Lung microvascular endothelial cell (primary cell): ENCODE data around the gene ANTKMT. TPM values are rescaled to one million over a fixed set of nuclear protein-coding genes. Genes with fewer than 3 reads are reported as not detected.

Source experiments
- DNase-seq, 2 donors: peaks; one replicate each; pipeline versions ENCODE4 v3.0.0 to v3.0.0-alpha.2; 2010; ENCODE audit warnings: low read depth in 2 of 2
- total RNA-seq: library from RNA; depleted of rRNA; stranded (reverse); fragments of >200 nt; gene quantifications from 2 replicates; pipeline ENCODE4 v1.2.1, GENCODE V29; 2014

Gene ANTKMT
- total RNA-seq, 1 donor from 2014 or later: 31.2 TPM

DNA sequence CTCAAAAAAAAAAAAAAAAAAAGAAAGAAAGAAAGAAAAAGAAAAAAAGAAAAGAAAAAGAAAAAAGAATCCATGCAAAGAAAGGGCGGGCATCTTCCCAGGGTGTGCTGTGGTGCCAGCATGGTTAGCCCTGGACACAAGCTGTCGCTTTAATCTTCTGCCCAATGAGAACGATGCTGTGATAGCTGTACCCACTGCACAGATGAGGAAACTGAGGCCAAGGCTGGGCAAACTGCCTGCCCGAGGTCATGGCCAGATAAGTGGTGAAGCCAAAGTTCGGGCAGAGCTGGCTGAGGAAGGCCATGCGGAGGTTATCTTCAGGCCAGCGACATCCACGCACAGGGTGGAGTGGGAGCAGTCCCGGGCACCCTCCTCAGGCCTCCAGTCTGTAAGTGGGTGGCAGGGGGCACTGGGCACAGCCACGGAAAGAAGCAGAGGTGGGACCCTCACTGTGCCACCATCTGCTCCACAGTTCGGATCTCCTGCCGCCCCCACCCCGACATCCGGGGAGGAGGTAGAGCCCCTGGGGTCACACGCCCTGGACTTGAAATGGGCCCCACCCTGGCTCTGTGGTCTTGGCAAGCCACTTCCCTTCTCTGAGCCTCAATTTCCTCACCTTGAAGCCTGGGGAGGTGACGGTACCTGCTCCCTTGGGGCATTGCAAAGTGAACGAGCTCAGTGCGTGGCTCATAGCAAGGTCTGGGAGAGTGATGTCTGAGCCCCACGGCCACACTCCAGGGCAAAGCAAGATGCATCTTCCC lies 21.9 kb upstream of the ANTKMT start:
- no peak for DNase-seq

DNA sequence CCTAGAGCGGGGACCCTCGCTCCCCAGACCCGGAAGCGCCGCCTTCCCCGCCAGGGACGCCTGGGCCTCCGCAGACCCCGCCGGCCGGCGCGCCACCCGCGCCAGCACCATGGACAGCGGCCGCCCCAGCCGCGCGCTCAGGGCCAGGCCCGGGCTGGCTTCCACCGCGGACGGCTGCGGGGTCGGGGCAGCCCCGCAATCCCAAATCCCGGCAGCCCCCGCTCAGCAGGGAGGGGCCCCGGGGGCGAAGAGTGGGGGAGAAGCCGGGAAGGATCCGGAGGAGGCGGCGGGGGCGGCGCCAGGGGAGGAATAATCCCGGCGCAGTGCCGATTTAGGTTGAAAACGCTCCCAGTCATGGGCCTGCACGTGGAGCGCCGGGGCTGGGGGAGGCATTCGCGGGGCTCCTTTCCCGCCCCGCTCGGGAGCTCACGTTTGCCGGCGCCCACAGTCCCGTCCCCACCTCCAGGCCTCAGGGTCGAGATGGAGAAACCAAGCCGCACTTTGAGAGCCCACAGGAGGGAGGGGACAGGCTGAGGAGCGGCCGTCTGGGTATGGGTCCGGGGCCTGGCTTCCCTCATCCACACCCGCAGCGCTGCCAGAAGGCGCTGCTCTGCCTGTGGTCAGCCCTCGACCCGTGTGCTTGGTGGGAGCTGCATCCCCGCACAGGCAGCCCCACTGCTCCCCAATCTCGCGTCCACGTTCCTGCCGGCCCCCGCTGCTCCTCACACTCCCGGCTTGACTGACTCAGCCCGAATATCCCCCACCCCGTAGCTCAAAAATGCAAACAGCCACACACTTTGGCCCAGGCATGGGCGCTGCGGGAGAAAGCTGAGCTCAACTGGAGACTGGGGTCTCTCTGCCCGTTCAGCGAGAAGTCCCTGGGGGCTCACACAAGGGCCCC lies 20.0 kb upstream of the ANTKMT start:
- peak in 1 of 2 donors; percentile 40 for DNase-seq

DNA sequence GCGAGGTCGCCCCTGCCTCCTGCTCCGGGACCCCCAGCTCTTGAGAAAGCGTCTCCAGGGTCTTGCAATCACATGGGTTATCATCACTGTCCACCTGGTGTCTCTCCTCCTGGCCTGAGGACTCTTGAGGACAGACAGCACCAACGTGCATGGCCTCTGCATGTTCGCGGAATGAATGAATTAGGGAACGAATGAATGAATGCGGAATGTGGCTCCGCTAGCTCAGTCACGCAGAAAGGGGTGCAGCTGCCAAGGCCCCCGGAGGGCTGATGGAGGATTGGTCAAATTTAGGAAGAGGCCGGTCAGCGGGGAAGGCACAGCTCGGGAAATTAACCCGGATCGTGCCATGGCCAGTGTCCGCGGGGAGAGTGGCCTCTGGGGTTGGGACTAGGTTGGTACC lies 18.6 kb upstream of the ANTKMT start:
- no peak for DNase-seq

DNA sequence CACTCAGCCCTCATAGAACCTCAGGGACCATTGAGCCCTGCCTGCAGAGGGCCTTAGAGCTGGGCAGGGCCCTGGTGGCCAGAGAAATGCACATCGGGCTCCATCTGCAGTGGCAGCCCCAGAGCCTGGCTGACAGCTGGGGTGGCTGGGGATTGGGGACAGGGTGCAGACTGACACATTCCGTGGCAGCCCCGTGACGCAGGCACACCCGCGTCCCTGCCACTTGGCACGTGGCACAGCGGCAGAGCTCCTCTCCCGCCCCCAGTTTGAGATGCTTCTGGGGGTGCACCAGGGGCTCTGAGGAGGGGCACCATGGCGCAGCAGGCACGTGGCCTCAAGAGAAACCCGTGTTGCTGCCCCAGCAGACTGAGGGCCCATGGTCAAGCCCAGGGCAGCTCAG lies 17.5 kb upstream of the ANTKMT start:
- DNase-seq: no peak

DNA sequence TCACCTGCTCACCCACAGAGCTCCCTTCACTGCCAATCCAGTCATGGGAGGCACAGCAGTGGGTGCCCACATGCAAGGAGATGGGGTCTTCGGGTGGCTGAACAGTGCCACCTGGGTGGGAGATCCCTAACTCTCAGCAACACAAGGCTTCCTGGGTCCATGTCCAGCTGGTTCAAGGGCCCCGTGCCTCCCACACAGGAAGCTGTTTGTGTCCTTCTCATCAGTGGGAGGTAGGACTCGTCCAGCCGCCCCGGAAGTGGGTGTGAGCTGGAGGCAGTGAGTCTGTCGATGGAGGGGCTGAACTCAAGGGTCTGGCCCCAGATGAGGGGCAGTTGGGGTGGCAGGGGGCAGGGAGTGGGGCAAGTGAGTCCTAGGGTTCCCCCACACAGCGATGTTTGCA lies 16.9 kb upstream of the ANTKMT start:
- DNase-seq: no peak

DNA sequence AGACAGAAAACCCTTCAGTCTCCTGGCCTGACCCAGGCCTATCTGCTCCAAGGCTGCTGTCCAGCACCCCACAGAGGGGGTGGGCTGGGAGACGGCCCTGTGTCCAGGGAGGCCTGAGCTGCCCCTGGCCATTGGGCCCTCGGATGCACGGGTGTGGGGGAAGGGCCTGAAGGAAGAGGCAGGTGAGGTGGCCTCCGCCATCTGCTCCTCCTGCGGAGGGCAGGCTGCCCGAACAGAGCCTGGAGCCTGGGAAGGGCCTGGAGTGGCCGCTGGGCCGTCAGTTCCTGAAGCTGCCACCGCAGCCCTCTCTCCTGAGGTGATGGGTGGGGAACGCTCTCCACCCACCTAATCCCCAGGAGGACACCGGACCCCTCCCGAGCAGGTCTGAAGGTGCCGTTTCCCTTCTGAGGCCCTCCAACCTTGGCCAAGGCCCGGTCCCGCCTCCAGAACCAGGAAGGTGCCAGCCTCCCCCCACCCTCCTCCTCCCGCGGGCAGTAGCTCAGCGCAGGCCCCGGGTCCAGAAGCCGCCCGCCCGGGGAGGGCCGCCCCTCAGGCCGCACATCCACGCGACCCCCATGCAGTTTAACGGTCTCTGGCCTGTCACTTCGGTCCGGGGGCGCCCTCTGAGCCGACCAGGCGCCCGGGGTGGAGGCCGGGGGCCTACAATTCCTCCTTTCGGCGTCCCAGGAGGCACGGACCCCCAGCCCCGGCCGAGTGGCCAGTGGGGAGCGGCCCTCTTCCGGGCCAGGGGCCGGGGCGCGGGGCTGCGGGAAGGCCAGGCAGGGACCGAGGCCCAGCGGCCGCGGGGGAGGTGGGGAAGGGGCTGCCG lies 16.2 kb upstream of the ANTKMT start:
- no peak for DNase-seq

DNA sequence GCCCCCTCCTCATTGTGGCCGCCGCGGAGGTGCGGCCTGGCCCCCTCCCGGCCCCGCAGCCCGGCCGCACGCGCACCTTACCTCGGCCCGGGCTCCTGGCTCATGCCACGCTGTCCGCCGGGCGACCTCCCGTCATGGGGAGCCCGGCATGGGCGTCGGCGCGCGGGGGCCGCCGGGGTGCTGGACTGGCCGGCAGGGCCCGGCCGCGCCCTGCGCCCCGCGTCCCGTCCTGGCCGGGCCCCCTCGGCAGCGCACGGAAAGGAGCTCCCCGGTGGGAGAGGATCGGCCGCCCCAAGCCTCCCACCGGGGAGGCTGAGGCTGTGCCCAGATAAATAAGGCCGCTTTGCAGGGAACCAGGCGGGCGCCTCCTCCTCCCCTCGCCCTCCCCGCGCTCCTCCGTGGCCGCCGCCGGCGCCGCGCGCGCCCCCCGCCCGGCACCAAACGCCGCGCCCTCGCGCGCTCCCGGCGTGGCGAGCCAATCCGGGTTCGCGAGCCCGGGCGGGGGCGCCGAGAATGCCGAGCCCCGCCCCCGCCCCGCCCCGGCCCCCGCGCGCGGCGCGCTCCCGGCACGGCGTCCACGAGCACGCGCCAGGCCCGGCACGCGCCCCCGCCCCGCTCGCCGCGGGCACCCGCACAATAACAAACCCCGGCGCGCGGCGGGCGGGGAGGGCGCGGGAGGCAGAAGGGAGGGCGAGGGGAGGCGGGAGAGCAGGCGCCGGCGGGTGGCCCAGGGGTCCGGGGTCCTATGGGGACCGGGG lies 15.3 kb upstream of the ANTKMT start, which contains the start of gene FBXL16:
FBXL16 (minus strand) TSS at position 371 of the 758 bp plus-strand sequence. CDS start 8,396 bp downstream, outside the sequence.
- peak in 1 of 2 donors; percentile 16 for DNase-seq

DNA sequence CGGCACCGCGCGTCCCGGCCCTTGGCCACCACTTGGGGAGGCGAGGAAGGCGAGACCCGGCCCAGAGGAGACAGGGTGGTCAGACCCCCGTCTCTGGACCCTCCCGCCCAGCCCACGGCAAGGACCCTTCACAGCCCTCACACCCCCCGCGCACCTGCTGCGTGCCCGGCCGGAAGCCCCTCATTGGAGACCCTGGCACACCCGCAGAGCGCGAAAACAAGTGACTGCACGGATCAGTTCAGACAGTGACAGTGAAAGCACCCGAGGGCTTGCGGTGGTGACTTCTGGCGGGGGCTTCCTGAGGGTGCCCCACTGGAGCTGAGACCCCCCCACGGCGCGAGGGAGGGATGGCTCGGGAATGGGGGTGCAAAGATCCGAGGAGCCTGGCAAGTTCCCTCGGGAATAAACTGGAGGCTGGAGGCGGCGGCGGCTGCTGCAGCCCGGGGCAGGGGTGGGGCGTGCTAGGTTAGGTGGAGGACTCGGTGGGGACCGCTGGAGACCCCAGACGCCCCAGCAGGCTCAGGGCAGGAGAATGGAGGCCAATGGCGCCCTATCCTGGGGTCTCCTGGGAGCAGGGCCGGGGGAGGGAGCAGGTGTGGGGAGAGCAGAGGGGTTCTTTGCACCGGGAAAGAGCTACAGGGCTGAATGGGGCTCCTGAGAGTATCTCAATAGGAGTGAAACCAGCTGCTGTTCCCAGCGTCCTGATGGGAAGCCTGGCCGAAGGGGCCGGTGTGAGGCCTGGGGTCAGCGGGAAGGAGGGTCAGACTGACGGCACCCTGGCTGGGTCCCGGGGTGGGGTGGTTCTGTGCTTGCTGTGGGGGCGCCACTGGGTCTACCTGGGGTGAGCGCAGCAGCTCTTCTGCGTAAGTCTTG lies 14.5 kb upstream of the ANTKMT start:
- DNase-seq: no peak

DNA sequence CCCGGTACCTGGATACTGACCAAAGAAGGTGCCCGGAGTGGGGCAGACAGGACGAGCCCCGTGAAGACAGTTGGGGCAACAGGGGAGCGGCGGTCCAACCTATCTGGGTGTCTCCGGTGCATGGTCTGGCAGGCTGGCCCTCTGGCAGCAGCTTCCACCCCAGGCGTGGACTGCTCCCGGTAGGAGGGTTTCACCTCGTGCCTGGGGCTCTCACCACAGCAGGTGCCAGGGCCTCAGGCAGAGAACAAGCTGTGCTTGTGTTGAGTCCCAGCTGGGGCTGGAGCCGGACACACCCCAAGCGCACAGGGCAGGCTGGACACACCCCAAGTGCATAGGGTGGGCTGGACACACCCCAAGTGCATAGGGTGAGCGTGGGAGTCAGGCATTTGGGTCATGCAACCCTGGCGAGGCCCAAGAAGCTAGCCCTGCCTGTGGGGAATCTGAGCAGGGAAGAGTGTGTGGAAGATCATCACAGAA lies 13.8 kb upstream of the ANTKMT start:
- DNase-seq: no peak

DNA sequence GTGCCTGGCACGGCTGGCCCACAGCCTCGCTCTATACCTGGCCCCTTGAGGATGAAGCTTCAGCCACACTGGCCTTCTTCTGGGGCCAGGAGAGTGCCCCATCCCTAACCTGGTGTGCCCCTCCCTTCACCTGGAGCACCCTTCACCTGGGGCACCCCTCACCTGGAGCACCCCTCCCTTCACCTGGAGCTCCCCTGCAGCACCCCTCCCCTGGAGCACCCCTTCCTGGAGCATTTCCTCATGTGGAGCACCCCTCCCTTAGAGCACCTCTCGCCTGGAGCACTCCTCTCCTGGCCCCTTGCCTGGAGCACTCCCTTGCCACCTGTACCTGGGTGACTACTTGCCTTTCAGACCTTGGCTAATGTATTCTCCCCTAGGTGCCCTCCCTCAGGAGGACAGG lies 12.9 kb upstream of the ANTKMT start:
- no peak for DNase-seq

DNA sequence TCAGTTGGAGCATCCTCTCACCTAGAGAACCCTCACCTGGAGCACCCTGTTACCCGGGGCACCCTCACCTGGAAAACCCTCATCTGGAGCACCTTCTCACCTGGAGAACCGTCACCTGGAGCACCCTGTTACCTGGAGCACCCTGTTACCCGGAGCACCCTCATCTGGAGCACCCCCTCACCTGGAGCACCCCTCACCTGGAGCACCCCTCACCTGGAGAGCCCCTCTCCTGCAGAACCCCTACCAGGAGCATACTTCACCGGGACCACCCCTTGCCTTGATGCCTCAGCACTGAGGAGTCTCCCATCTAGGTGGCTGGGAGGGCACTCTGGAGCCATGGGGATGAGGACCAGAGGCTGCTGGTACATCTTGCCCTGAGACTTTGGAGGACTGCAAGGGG lies 12.0 kb upstream of the ANTKMT start:
- no peak for DNase-seq

DNA sequence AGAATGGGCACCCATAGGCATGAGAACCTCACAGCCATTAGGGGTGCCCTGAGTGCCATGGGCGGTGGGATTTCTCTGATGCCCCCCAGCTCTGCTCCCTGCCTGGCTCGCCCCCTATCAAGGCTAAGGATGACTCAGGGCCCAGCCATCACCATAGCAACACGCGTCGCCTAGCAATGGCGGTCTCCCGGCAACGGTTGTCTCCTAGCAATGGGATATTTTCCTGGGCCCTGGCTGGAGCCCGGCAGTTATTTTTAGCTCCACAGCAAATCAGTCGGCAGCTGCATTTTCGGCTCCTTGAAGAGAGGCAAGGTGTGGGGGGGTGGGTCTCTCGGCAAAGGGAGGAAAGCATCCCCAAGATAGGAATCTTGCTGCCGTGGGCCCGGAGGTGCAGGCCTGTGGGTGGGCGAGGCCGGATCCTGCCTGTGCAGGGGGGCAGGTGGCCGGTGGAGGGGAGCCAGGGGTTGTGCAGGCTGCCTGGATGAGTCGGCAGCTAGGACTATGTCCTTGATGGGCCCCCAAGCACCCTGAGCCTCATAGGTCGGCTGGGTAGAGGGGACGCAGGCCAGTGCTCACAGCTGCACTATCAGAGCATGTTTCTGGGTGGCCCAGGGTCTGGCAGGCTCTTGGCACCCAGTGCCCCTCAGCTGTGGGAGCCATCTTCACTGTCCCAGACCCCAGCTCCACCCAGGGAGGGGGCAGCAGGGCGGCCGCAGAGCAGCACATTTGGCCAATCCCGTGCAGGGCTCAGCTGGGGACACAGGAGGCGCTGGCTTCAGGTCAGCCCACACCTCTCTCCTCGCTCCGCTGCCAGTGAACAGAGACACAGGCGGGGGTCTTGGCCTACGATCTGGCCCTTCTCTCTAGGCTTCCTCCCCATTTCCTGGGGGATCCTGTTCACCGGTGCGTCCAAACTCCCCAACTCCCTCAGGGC lies 11.1 kb upstream of the ANTKMT start:
- DNase-seq: peak; percentile 46 to 69

DNA sequence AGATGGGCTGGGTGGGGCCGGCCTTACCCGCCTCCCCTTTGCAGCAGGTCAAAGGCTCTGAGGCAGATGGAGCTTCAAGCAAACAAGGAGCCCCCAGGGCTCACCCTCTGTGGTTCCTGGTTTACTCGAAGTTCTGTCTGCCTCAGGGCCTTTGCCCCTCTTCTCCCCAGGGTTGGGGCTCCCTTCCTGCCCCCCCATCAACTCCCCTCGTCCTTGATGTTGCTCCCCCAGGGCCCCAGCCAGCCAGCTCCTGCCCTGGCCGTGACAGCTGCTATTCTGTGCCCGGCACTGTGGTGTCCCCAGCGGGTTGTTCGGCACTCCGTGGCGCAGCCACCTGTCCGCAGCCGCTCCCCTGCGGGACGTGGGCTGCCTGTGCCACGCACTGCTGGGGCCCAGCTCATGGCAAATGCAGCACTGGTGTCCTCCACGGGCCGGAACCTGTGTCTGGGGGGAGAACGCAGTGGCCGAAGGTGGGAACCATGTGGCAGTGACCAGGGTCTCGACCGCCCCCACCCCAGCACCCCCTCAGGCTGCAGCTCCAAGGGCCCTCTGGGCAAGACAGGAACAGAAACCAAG lies 10.4 kb upstream of the ANTKMT start:
- no peak for DNase-seq

DNA sequence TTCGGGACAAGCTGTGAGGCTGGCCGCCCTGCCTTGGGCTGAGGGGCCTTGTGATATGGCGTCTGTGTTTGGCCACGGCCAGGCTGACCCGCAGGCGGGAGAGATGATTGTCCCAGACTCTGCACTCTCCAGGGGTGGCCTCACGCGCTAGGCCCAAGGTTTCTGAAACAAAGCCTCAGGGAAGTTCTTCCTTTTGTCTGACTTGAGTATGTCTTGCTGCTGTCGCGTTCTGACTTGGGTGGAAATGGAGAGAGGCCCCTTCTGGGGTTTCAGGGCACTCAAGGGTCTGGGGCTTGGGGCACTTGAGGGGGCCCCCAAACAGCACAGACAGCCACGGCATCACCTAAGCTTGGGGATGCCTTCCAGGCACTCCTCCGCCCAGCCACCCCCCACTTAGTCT lies 9.9 kb upstream of the ANTKMT start:
- DNase-seq: no peak

DNA sequence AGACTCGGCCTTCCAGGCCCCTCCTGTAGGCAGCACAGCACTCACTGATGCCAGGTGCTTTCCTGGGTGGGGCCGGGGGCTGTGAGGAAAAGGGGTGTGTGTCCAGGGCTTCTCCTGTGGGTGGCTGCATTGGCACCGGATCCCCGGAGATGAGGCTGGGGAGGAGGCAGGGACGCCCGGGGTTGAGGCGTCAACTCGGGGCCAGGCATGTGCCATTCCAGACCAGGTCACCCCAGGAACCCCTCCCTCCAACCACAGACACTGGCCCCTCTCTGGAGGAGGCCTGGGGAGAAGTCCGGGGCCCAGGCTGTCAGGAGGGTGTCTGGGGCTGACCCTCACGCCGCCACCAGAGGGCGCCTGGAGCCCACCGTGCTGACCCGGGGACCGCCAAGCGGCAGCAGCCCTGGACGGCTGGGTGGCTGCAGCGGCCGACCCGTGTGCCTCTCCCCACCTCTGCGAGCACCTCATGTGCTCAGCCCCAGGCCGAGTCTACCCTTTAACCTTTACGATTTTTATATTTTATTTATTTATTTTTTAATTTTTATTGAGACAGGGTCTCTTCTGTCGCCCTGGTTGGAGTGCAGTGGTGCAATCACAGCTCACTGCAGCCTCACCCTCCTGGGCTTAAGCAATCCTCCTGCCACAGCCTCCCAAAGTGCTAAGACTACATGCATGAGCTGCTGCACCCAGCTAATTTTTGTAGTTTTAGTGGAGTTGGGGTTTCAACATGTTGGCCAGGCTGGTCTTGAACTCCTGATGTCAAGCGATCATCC lies 9.2 kb upstream of the ANTKMT start:
- peak; percentile 67 to 81 for DNase-seq

DNA sequence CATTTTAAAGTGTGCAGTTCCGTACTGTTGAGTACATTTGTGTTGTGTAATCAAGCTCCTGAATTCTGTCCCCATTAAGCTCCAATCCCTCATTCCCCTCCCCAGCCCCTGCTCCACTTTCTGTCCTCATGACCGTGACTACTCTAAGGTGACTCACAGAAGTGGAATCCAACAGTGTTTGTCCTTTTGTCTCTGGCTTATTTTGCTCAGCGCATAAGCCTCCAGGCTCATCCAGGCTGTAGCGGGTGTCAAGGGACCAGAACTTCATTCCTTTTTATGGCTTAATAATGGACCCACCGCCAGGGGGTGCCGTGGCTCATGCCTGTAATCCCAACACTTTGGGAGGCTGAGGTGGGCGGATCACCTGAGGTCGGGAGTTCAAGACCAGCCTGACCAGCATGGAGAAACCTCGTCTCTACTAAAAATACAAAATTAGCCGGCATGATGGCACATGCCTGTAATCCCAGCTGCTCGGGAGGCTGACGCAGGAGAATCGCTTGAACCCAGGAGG lies 8.2 kb upstream of the ANTKMT start:
- DNase-seq: peak; percentile 66 to 67

DNA sequence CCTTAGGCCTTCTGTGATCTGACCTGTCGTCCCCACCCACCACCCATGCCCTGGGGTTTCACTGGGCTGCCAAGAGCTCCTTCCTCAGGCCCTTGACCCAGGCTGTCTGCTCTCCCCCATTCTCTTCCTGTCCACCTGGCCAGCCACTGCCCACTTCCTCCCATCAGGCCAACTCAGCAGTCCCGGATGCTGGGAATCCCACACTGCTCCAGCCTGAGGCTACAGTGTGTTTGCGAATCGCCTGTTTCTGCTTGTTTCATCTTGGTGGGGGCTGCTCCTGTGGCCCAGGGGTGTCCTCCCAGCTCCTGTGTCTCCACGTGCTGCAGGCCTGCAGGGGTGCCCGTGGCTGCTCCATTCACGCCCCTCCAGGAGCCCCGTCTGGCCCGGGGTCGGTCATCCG lies 6.9 kb upstream of the ANTKMT start:
- DNase-seq: peak; percentile 30 to 32
